Tongue (tissue), 3 donors: ENCODE results near the gene ITGA7. TPM values are rescaled to one million over a fixed set of nuclear protein-coding genes. Genes with fewer than 3 reads are reported as not detected.

Source experiments
- DNase-seq: peaks from one replicate; pipeline ENCODE4 v3.0.0-alpha.2; 2015
- small RNA-seq: library from RNA; depleted of rRNA; stranded (forward); fragments of <200 nt; gene quantifications from one replicate; pipeline ENCODE3, GENCODE V24; 2014; ENCODE audit warnings: low replicate concordance
- total RNA-seq: library from RNA; depleted of rRNA; stranded (reverse); fragments of >200 nt; gene quantifications from one replicate; pipeline ENCODE4 v1.2.3, GENCODE V29; 2014

The ITGA7 gene
- total RNA-seq, 1 donor from 2014 or later = 278 TPM

DNA sequence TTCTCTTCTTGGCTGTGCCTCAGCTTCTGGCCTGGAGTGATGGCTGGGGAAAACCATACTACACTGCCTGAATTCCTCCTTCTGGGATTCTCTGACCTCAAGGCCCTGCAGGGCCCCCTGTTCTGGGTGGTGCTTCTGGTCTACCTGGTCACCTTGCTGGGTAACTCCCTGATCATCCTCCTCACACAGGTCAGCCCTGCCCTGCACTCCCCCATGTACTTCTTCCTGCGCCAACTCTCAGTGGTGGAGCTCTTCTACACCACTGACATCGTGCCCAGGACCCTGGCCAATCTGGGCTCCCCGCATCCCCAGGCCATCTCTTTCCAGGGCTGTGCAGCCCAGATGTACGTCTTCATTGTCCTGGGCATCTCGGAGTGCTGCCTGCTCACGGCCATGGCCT is 70.9 kb downstream of the ITGA7 start, which contains the start of gene OR10P1:
Gene OR10P1 (plus strand): TSS at position 40 of the 400 bp plus-strand sequence. CDS start 0 bp downstream, at position 40.
- DNase-seq = no peak

DNA sequence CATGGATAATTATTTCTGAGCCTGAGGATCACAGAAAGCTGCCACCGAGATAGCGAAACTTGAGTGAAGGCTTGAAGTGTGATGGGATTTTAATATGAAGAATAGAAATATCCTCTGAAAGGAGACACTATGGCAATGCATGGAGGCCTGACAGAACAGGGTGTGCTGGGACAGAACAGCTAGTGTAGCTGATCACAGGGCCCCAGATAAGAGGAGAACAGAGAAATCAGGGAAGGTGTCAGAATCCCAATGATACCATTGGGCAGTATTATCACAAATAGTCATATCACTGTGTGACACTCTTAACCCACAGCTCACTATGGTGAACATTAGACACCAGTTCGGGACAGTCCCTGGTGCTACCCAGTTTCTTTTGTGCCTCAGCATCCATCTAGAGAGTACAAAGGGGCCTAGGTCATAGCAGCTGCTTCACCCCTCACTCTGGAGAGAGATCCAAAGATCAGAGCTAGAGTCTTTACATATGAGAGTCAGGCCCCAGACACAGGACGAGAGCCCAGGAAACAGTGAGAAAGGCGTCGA is 71.5 kb downstream of the ITGA7 start:
- DNase-seq = no peak

Small RNA genes lying within 50 kb of the gene (small RNA-seq; reads per million reads assigned to genes)
- gene AC009779.1 (not detected), gene AC009779.5 (not detected), gene RF00017 (not detected)

Other genes starting within 250 kb of the ITGA7 start
- gene OR6C70, start 237.8 kb downstream of the ITGA7 start, total RNA-seq = not detected
- gene OR6C68, start 215.5 kb downstream of the ITGA7 start, total RNA-seq = not detected
- gene OR6C4, start 158.3 kb downstream of the ITGA7 start, total RNA-seq = not detected
- gene OR2AP1, start 135.4 kb downstream of the ITGA7 start, total RNA-seq = not detected
- gene OR10P1, start 71.0 kb downstream of the ITGA7 start, total RNA-seq = not detected
- 78.9 TPM for gene BLOC1S1, start 8.1 kb upstream of the ITGA7 start, total RNA-seq
- gene RDH5, start 12.5 kb upstream of the ITGA7 start, total RNA-seq = 18.8 TPM
- gene CD63, start 21.1 kb upstream of the ITGA7 start, total RNA-seq = 710 TPM
- gene GDF11, start 35.2 kb upstream of the ITGA7 start, total RNA-seq = 4.5 TPM
- 51.6 TPM for gene SARNP, start 109.8 kb upstream of the ITGA7 start, total RNA-seq
- gene ORMDL2, start 110.1 kb upstream of the ITGA7 start, total RNA-seq = 5.4 TPM
- gene DNAJC14, start 121.7 kb upstream of the ITGA7 start, total RNA-seq = 37.4 TPM
- gene MMP19, start 135.0 kb upstream of the ITGA7 start, total RNA-seq = 1.5 TPM
- gene PYM1, start 220.0 kb upstream of the ITGA7 start, total RNA-seq = 15.5 TPM
- gene DGKA, start 223.3 kb upstream of the ITGA7 start, total RNA-seq = 50.5 TPM